IMR-90 (cell line): ENCODE results near the gene FAM78A. TPM values are rescaled to one million over a fixed set of nuclear protein-coding genes. Genes with fewer than 3 reads are reported as not detected.

Experiments
- ATAC-seq: fragments of 200-7000 bp; cut with Tn5 transposase; 2 replicates; pipeline ENCODE4 v1.9.1; 2020; ENCODE audit warnings: low read depth, mild to moderate bottlenecking, moderate library complexity
- BruUV-seq: library from RNA; stranded (reverse); fragments of 400-500 nt; replicated peaks from 2 replicates; lab custom pipeline; 2021; lab: Mats Ljungman, UMichigan
- CTCF ChIA-PET: fragments of 300-600 bp; formaldehyde crosslinking; extraction: SDS; loops from one replicate; lab custom pipeline; 2021; ENCODE audit warnings: antibody characterized with exemption; lab: Yijun Ruan, JAX
- POLR2A ChIA-PET: fragments of 300-600 bp; sonication (Branson Sonifier 250); formaldehyde crosslinking; loops from one replicate; lab custom pipeline; 2022; ENCODE audit warnings: antibody characterized with exemption; ENCODE audit not compliant: unreplicated experiment; lab: Charles Lee
- DNase-seq: peaks from one replicate; pipeline ENCODE4 v3.0.0; 2013
- H2AFZ ChIP-seq: replicated peaks from 2 replicates; pipeline ENCODE3; 2013; ENCODE audit warnings: low read length, mild to moderate bottlenecking; ENCODE audit not compliant: poor library complexity
- H2AK5ac ChIP-seq: 2 replicates; pipeline ENCODE4 v1.6.1; 2013; ENCODE audit warnings: low read depth, low read length, inconsistent platforms
- H2AK9ac ChIP-seq: replicated peaks from 2 replicates; pipeline ENCODE3; 2013; ENCODE audit warnings: mild to moderate bottlenecking, low read depth, low read length, moderate library complexity; ENCODE audit not compliant: poor library complexity
- H2BK120ac ChIP-seq: 2 replicates; pipeline ENCODE4 v1.6.1; 2013; ENCODE audit warnings: low read depth, low read length, inconsistent platforms
- H2BK15ac ChIP-seq: 3 replicates; pipeline ENCODE4 v1.6.1; 2013; ENCODE audit warnings: low read depth, low read length, inconsistent platforms
- H2BK20ac ChIP-seq: 2 replicates; pipeline ENCODE4 v1.6.1; 2013; ENCODE audit warnings: low read depth, mild to moderate bottlenecking, inconsistent platforms, low read length, moderate library complexity
- H2BK5ac ChIP-seq: 2 replicates; pipeline ENCODE4 v1.6.1; 2013; ENCODE audit warnings: mild to moderate bottlenecking, low read depth, low read length, inconsistent platforms; ENCODE audit not compliant: poor library complexity, severe bottlenecking
- H3K14ac ChIP-seq: replicated peaks from 2 replicates; pipeline ENCODE4 v1.6.1; 2013; ENCODE audit warnings: low read depth, low read length, inconsistent platforms
- H3K18ac ChIP-seq: 2 replicates; pipeline ENCODE4 v1.6.1; 2013; ENCODE audit warnings: low read depth, low read length, control low read depth
- H3K23ac ChIP-seq: 2 replicates; pipeline ENCODE4 v1.6.1; 2013; ENCODE audit warnings: low read depth, low read length, inconsistent platforms
- H3K27ac ChIP-seq: 2 replicates; pipeline ENCODE4 v1.5.1; 2013; ENCODE audit warnings: mild to moderate bottlenecking, control low read depth, low read length; ENCODE audit not compliant: insufficient read depth
- H3K27me3 ChIP-seq: 2 replicates; pipeline ENCODE4 v1.6.1; 2013; ENCODE audit warnings: low read length; ENCODE audit not compliant: control insufficient read depth, insufficient read depth
- H3K36me3 ChIP-seq: 2 replicates; pipeline ENCODE4 v1.6.1; 2013; ENCODE audit warnings: low read length, mixed read lengths; ENCODE audit not compliant: control insufficient read depth, insufficient read depth
- H3K4ac ChIP-seq: 2 replicates; pipeline ENCODE4 v1.6.1; 2013; ENCODE audit warnings: low read depth, low read length, inconsistent platforms
- H3K4me1 ChIP-seq: 2 replicates; pipeline ENCODE4 v1.6.1; 2013; ENCODE audit warnings: low read length, mixed read lengths; ENCODE audit not compliant: control insufficient read depth, insufficient read depth
- H3K4me2 ChIP-seq: 2 replicates; pipeline ENCODE4 v1.6.1; 2013; ENCODE audit warnings: low read depth, mild to moderate bottlenecking, control low read depth, low read length, moderate library complexity
- H3K4me3 ChIP-seq: 2 replicates; pipeline ENCODE4 v1.5.1; 2013; ENCODE audit warnings: low read depth, mild to moderate bottlenecking, control low read depth, low read length, moderate library complexity; ENCODE audit not compliant: insufficient read depth
- H3K56ac ChIP-seq: 2 replicates; pipeline ENCODE4 v1.6.1; 2013; ENCODE audit warnings: low read length, inconsistent platforms; ENCODE audit not compliant: insufficient read depth; ENCODE audit errors: extremely low read depth
- H3K79me1 ChIP-seq, 2 experiments: 2 replicates each; pipeline ENCODE4 v1.6.1; 2013; ENCODE audit warnings: low read length in 2 of 2, inconsistent platforms in 1 of 2, low read depth in 1 of 2
- H3K9ac ChIP-seq: 2 replicates; pipeline ENCODE4 v1.6.1; 2013; ENCODE audit warnings: low read depth, low read length, control low read depth
- H3K9me1 ChIP-seq: 2 replicates; pipeline ENCODE4 v1.6.1; 2013; ENCODE audit warnings: low read length, inconsistent platforms; ENCODE audit not compliant: insufficient read depth
- H3K9me3 ChIP-seq: 2 replicates; pipeline ENCODE4 v1.6.1; 2013; ENCODE audit warnings: low read length; ENCODE audit not compliant: control insufficient read depth, insufficient read depth
- H4K20me1 ChIP-seq: 2 replicates; pipeline ENCODE4 v1.6.1; 2013; ENCODE audit warnings: low read length, inconsistent platforms; ENCODE audit not compliant: insufficient read depth
- H4K5ac ChIP-seq: 2 replicates; pipeline ENCODE4 v1.6.1; 2013; ENCODE audit warnings: mild to moderate bottlenecking, low read depth, low read length, control low read depth
- H4K8ac ChIP-seq, 2 experiments: 2 replicates each; pipeline ENCODE4 v1.6.1; 2013; ENCODE audit warnings: low read depth in 2 of 2, low read length in 2 of 2, control low read depth in 1 of 2, inconsistent platforms in 1 of 2
- H4K91ac ChIP-seq: 2 replicates; pipeline ENCODE4 v1.6.1; 2013; ENCODE audit warnings: low read depth, low read length, inconsistent platforms; ENCODE audit not compliant: insufficient read depth
- BHLHE40 ChIP-seq: fragments of 150-350 bp; IDR thresholded peaks from 2 replicates; pipeline ENCODE4 v1.6.1; 2016; ENCODE audit warnings: mild to moderate bottlenecking, low read depth, low read length
- CEBPB ChIP-seq: IDR thresholded peaks from 2 replicates; pipeline ENCODE4 v1.6.1; 2012; ENCODE audit warnings: low read depth, low read length, improper control_type of control experiment
- CHD1 ChIP-seq: IDR thresholded peaks from 2 replicates; pipeline ENCODE4 v1.6.1; 2012; ENCODE audit warnings: low read depth, low read length, improper control_type of control experiment
- CTCF ChIP-seq: conservative IDR thresholded peaks from 2 replicates; pipeline ENCODE4 v1.5.1; 2012; ENCODE audit warnings: mild to moderate bottlenecking, low read depth, low read length, improper control_type of control experiment
- ELK1 ChIP-seq: fragments of 150-350 bp; IDR thresholded peaks from 2 replicates; pipeline ENCODE4 v1.6.1; 2016; ENCODE audit warnings: low read depth, mild to moderate bottlenecking, low read length, moderate library complexity, borderline replicate concordance
- FOS ChIP-seq: fragments of 150-350 bp; IDR thresholded peaks from 2 replicates; pipeline ENCODE4 v1.6.1; 2016; ENCODE audit warnings: low read depth, low read length
- MAFK ChIP-seq: IDR thresholded peaks from 2 replicates; pipeline ENCODE4 v1.6.1; 2012; ENCODE audit warnings: low read depth, low read length, improper control_type of control experiment
- MAZ ChIP-seq: IDR thresholded peaks from 2 replicates; pipeline ENCODE4 v1.6.1; 2012; ENCODE audit warnings: low read depth, mild to moderate bottlenecking, low read length, improper control_type of control experiment, moderate library complexity, borderline replicate concordance
- MXI1 ChIP-seq: IDR thresholded peaks from 2 replicates; pipeline ENCODE4 v1.6.1; 2012; ENCODE audit warnings: low read depth, mild to moderate bottlenecking, low read length, moderate library complexity, borderline replicate concordance
- NFE2L2 ChIP-seq: fragments of 150-350 bp; IDR thresholded peaks from 2 replicates; pipeline ENCODE4 v1.6.1; 2016; ENCODE audit warnings: low read depth, mild to moderate bottlenecking, low read length
- POLR2A ChIP-seq: IDR thresholded peaks from 2 replicates; pipeline ENCODE4 v1.6.1; 2012; ENCODE audit warnings: mild to moderate bottlenecking, low read depth, low read length
- RAD21 ChIP-seq: IDR thresholded peaks from 2 replicates; pipeline ENCODE4 v1.6.1; 2012; ENCODE audit warnings: low read length, improper control_type of control experiment
- RCOR1 ChIP-seq: IDR thresholded peaks from 2 replicates; pipeline ENCODE4 v1.6.1; 2012; ENCODE audit warnings: mild to moderate bottlenecking, low read length, improper control_type of control experiment; ENCODE audit not compliant: insufficient replicate concordance
- RFX5 ChIP-seq: IDR thresholded peaks from 2 replicates; pipeline ENCODE4 v1.8.0; 2012; ENCODE audit warnings: low read depth, mild to moderate bottlenecking, low read length, moderate library complexity
- SMC3 ChIP-seq: fragments of 150-350 bp; IDR thresholded peaks from 2 replicates; pipeline ENCODE4 v1.6.1; 2016; ENCODE audit warnings: low read depth, mild to moderate bottlenecking, antibody characterized with exemption, low read length, moderate library complexity
- USF2 ChIP-seq: fragments of 150-350 bp; IDR thresholded peaks from 2 replicates; pipeline ENCODE4 v1.6.1; 2017; ENCODE audit warnings: mild to moderate bottlenecking, antibody characterized with exemption, low read length, low read depth
- WGBS, 2 experiments: methylation state at CpG; one replicate each; pipeline versions ENCODE4 v1.1.5 to v1.1.7; 2013; ENCODE audit warnings: missing lambda C conversion rate in 2 of 2; ENCODE audit not compliant: insufficient read length in 1 of 2; ENCODE audit errors: extremely low coverage in 2 of 2; 5-methylcytosine and 5-hydroxymethylcytosine counted together
- dilution Hi-C: fragments of 300-500 bp; cut with HindIII; formaldehyde crosslinking; loops from one replicate; pipeline ENCODE4 v1.14.3; 2018; ENCODE audit warnings: low sequenced_read_pairs; ENCODE audit not compliant: unreplicated experiment
- in situ Hi-C: fragments of 300-500 bp; cut with MboI; formaldehyde crosslinking; loops from 3 replicates; pipeline ENCODE4 v1.14.3; 2019; ENCODE audit warnings: low sequenced_read_pairs, inconsistent platforms, mixed read lengths
- intact Hi-C: fragments of 100-400 bp; cut with micrococcal nuclease; formaldehyde crosslinking; loops from 2 replicates; pipeline ENCODE4 v1.10.0; 2022
- polyA plus RNA-seq, 3 experiments: library from polyadenylated mRNA; depleted of rRNA; stranded (reverse); fragments of >200 nt; gene quantifications; 2 replicates each; pipeline ENCODE4 v1.2.3, GENCODE V29; 2012; ENCODE audit warnings: low replicate concordance in 1 of 3
- total RNA-seq: library from RNA; depleted of rRNA; stranded (reverse); fragments of >200 nt; gene quantifications from 2 replicates; pipeline ENCODE4 v1.2.3, GENCODE V29; 2012

The FAM78A gene
- total and polyA plus RNA-seq, 2 of the 4 experiments (the other 2 are of a cell fraction) = 0.18 to 0.27 TPM

GRCh38 chr9:131273146-131273855, 3.0 kb downstream of the FAM78A start:
- no TSS peak for BruUV-seq
- H2AK9ac ChIP-seq = no peak overlapping the region
- 100% methylated on average over 2 of the region's 22 CpGs; no CpG with 5 or more reads in 1 of the 2 experiments for WGBS, 2 experiments
- dilution Hi-C loops = no loop called here
- H4K91ac ChIP-seq = no peak overlapping the region
- no peak overlapping the region for H2BK5ac ChIP-seq
- no peak overlapping the region for H4K8ac ChIP-seq
- no peak overlapping the region; the same call in 1 of the 2 replicates for H2AK5ac ChIP-seq
- no peak overlapping the region for H3K56ac ChIP-seq
- no peaks in the 10 kb centered on the region for H3K9me1 ChIP-seq
- H3K27me3 ChIP-seq = peaks cover 30% of the 10 kb centered on the region
- in situ Hi-C loops = no loop called here
- no peak overlapping the region for H3K4me2 ChIP-seq
- H3K9me3 ChIP-seq = no peaks in the 10 kb centered on the region
- ChIA-PET CTCF (no interaction called here), POLR2A (interaction anchor here (0.6 kb wide), 1 partner anchor 51 kb away, joined by 4 read pairs; no protein-coding TSS in a partner anchor)
- no peaks in the 10 kb centered on the region for H4K20me1 ChIP-seq
- no peaks in the 10 kb centered on the region for H3K79me1 ChIP-seq
- no peak overlapping the region for H3K4ac ChIP-seq
- H3K36me3 ChIP-seq = no peaks in the 10 kb centered on the region
- ATAC-seq (no peak), DNase-seq (no peak)
- no peak overlapping the region for H3K9ac ChIP-seq
- H3K27ac ChIP-seq = no peak overlapping the region
- no peak overlapping the region for H2AFZ ChIP-seq
- no peaks in the 10 kb centered on the region for H3K4me1 ChIP-seq
- no peak overlapping the region for H3K23ac ChIP-seq
- H3K14ac ChIP-seq = no peak overlapping the region
- no peak overlapping the region for H2BK20ac ChIP-seq
- H4K5ac ChIP-seq = no peak overlapping the region
- no peak overlapping the region for H2BK15ac ChIP-seq
- no peak overlapping the region for H3K18ac ChIP-seq
- TF ChIP-seq NFE2L2 (no peak), CHD1 (no peak), RAD21 (no peak), ELK1 (no peak), RFX5 (no peak), POLR2A (no peak), BHLHE40 (no peak), MAZ (no peak), CTCF (no peak), USF2 (no peak), RCOR1 (no peak), SMC3 (no peak), FOS (no peak), MAFK (no peak), CEBPB (no peak), MXI1 (no peak)
- H2BK120ac ChIP-seq = no peak overlapping the region
- no peak overlapping the region for H3K4me3 ChIP-seq
- intact Hi-C loops = no loop called here
